ENCODE results near the gene COPS6.

The COPS6 gene

DNA sequence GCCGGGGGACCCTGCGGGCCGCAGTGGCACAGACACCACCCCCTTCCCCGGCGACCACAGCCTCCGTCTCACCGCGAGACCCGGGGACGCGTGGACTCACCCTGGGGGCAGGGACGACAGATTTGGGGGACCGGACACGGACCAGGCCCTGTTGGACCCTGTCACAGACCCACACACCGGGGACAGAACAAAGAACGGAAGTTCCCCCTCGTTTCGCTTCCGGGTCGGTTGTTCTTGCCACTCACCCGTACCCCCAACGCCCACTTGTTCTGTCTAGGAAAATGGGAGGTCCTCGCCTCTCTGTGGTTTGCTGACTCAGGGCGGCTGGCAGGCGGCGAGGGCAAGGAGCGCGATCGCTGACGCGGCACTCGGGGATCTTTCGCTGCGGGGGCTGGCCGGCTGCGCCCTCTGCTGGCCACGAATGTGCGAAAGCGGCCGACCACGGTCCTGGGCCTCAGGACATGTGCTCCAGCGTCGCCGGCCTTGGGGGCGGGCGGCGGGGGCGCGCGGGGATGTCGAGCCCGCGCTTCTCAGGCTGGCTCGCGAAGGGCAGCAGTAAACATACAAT, 7.2 kb upstream of the COPS6 start, which contains the start of gene ZNF3:
ZNF3 (minus strand) TSS at position 189 of the 568 bp plus-strand sequence. CDS start 4,366 bp downstream, outside the sequence.
- Histone ChIP-seq H4K8ac (ENCODE audit: low read depth, low read length) (peak within 1 kb of the TSS; percentile 78), H4K5ac (ENCODE audit: low read length) (peak within 1 kb of the TSS; percentile 47), H3K4me1 (ENCODE audit: control insufficient read depth, low read depth, low read length) (peaks cover 3% of the 10 kb centered on the region), H3K4me2 (ENCODE audit: low read length) (peak within 1 kb of the TSS; percentile 86), H3K18ac (ENCODE audit: low read length) (peak within 1 kb of the TSS; percentile 93), H3K23ac (ENCODE audit: low read length) (peak within 1 kb of the TSS; percentile 89), H3K79me2 (ENCODE audit: control insufficient read depth, insufficient read depth, low read length) (peaks cover 39% of the 10 kb centered on the region), H2BK15ac (replicated peaks; ENCODE audit: low read depth) (no peak within 1 kb of the TSS), H2BK5ac (ENCODE audit: low read length) (peak within 1 kb of the TSS; percentile 67), H3K4ac (ENCODE audit: low read depth, low read length) (peak within 1 kb of the TSS; percentile 98), H3K79me1 (ENCODE audit: low read length) (peaks cover 10% of the 10 kb centered on the region), H2AK5ac (ENCODE audit: low read length) (peak within 1 kb of the TSS; percentile 65), H3K27me3 (ENCODE audit: insufficient read depth, low read length, poor library complexity) (no peaks in the 10 kb centered on the region), H3K56ac (ENCODE audit: low read length) (peak within 1 kb of the TSS; percentile 96), H3K4me3 (ENCODE audit: low read length) (peak within 1 kb of the TSS; percentile 100), H3K36me3 (ENCODE audit: control insufficient read depth, insufficient read depth, low read length) (peaks cover 7% of the 10 kb centered on the region), H2BK120ac (ENCODE audit: low read depth, low read length) (no peak within 1 kb of the TSS), H3K9ac (ENCODE audit: low read length) (peak within 1 kb of the TSS; percentile 98), H3K27ac (ENCODE audit: low read depth, low read length) (peak within 1 kb of the TSS; percentile 49)
- peak; percentile 100 for DNase-seq
- WGBS (ENCODE audit: extremely low coverage, insufficient coverage, low lambda C conversion rate): no CpG with 5 or more reads among the region's 55 CpGs

DNA sequence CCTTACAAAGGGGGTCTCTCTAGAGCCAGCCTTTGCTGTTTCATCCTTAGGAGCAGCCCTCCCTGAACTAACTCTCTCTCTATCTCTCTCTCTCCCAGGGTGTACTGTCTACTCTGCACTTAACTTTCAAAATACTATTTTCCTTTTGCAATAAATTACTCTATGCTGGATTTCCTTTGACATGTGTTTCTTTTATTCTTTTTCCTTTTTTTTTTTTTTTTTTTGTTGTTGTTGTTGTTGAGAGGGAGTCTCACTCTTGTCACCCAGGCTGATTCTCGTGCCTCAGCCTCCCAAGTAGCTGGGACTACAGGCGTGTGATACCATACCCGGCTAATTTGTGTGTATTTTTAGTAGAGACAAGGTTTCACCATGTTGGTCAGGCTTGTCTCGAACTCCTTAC, 5.8 kb upstream of the COPS6 start:
- H2AK5ac ChIP-seq (ENCODE audit: low read length): no peak overlapping the region
- H3K56ac ChIP-seq (ENCODE audit: low read length): no peak overlapping the region
- peaks cover 5% of the 10 kb centered on the region for H3K36me3 ChIP-seq (ENCODE audit: control insufficient read depth, insufficient read depth, low read length)
- peaks cover 8% of the 10 kb centered on the region for H3K79me1 ChIP-seq (ENCODE audit: low read length)
- DNase-seq: no peak
- H3K18ac ChIP-seq (ENCODE audit: low read length): no peak overlapping the region
- H3K27me3 ChIP-seq (ENCODE audit: insufficient read depth, low read length, poor library complexity): no peaks in the 10 kb centered on the region
- H3K4me2 ChIP-seq (ENCODE audit: low read length): no peak overlapping the region
- H2BK120ac ChIP-seq (ENCODE audit: low read depth, low read length): no peak overlapping the region
- H2BK15ac ChIP-seq (replicated peaks; ENCODE audit: low read depth): no peak overlapping the region
- no peak overlapping the region for H3K4me3 ChIP-seq (ENCODE audit: low read length)
- peaks cover 3% of the 10 kb centered on the region for H3K4me1 ChIP-seq (ENCODE audit: control insufficient read depth, low read depth, low read length)
- WGBS (ENCODE audit: extremely low coverage, insufficient coverage, low lambda C conversion rate): no CpG with 5 or more reads among the region's 4 CpGs
- no peak overlapping the region for H3K4ac ChIP-seq (ENCODE audit: low read depth, low read length)
- H3K9ac ChIP-seq (ENCODE audit: low read length): no peak overlapping the region
- H3K27ac ChIP-seq (ENCODE audit: low read depth, low read length): no peak overlapping the region
- H4K8ac ChIP-seq (ENCODE audit: low read depth, low read length): no peak overlapping the region
- peaks cover 32% of the 10 kb centered on the region for H3K79me2 ChIP-seq (ENCODE audit: control insufficient read depth, insufficient read depth, low read length)
- H2BK5ac ChIP-seq (ENCODE audit: low read length): no peak overlapping the region
- no peak overlapping the region for H3K23ac ChIP-seq (ENCODE audit: low read length)
- H4K5ac ChIP-seq (ENCODE audit: low read length): no peak overlapping the region

DNA sequence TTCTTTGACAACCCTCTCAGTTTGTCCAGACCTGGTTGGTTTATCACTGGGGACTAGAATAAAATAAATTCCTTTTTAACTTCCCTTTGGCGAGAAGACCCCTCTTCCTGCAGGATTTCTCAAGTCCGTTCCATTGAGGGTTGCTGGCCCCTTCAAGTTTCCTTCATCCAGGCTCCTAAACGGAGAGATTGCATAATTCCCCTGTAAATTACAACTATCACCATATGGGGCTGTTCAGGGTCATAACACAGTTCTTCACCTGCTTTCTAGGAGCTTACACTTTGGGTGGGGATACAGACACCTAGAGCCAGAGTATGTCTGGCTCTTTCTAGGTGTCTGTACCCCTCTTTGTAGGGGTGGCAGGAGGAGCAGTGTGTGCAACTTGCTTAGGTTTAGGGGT, 3.3 kb upstream of the COPS6 start:
- no peak for DNase-seq
- no peak overlapping the region for H4K8ac ChIP-seq (ENCODE audit: low read depth, low read length)
- peaks cover 4% of the 10 kb centered on the region for H3K79me1 ChIP-seq (ENCODE audit: low read length)
- no peaks in the 10 kb centered on the region for H3K36me3 ChIP-seq (ENCODE audit: control insufficient read depth, insufficient read depth, low read length)
- peaks cover 12% of the 10 kb centered on the region for H3K79me2 ChIP-seq (ENCODE audit: control insufficient read depth, insufficient read depth, low read length)
- no peak overlapping the region for H3K4me2 ChIP-seq (ENCODE audit: low read length)
- no peak overlapping the region for H3K4me3 ChIP-seq (ENCODE audit: low read length)
- no CpG with 5 or more reads among the region's 3 CpGs for WGBS (ENCODE audit: extremely low coverage, insufficient coverage, low lambda C conversion rate)
- no peak overlapping the region for H3K56ac ChIP-seq (ENCODE audit: low read length)
- no peaks in the 10 kb centered on the region for H3K4me1 ChIP-seq (ENCODE audit: control insufficient read depth, low read depth, low read length)
- H4K5ac ChIP-seq (ENCODE audit: low read length): no peak overlapping the region
- no peak overlapping the region for H3K4ac ChIP-seq (ENCODE audit: low read depth, low read length)
- no peak overlapping the region for H2BK120ac ChIP-seq (ENCODE audit: low read depth, low read length)
- no peak overlapping the region for H3K9ac ChIP-seq (ENCODE audit: low read length)
- no peak overlapping the region for H3K27ac ChIP-seq (ENCODE audit: low read depth, low read length)
- H3K18ac ChIP-seq (ENCODE audit: low read length): no peak overlapping the region
- H2AK5ac ChIP-seq (ENCODE audit: low read length): no peak overlapping the region
- H2BK5ac ChIP-seq (ENCODE audit: low read length): no peak overlapping the region
- no peak overlapping the region for H3K23ac ChIP-seq (ENCODE audit: low read length)
- no peak overlapping the region for H2BK15ac ChIP-seq (replicated peaks; ENCODE audit: low read depth)
- H3K27me3 ChIP-seq (ENCODE audit: insufficient read depth, low read length, poor library complexity): no peaks in the 10 kb centered on the region

DNA sequence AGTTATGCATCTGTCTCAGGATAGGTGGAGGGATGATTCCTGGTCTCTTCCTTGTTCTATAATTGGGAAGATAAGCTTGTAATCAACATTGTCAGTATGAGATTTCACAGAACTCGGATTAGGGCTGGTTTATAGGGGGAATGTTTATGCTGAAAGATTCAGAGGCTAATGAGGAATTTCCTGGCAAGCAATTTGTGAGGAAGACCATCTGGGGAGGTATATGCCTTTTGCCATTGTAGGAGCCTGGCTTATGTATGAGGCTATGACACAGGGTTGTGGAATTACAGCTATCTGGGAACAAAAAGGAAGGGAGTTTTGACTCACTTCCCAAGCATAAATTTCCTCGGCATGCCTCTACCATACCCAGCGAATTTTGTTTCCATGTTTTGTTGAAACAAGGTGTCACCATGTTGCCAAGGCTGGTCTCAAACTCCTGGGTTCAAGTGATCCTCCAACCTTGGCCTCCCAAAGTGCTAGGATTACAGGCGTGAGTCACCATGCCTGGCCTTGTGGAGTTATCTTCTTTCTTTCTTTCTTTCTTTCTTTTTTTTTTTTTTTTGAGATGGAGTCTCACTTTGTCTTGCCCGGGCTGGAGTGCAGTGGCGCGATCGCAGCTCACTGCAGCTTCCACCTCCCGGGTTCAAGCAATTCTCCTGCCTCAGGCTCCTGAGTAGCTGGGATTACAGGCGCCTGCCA, 1.6 kb upstream of the COPS6 start:
- H3K4me1 ChIP-seq (ENCODE audit: control insufficient read depth, low read depth, low read length): no peaks in the 10 kb centered on the region
- no peak overlapping the region for H3K4me2 ChIP-seq (ENCODE audit: low read length)
- no peak overlapping the region for H2BK120ac ChIP-seq (ENCODE audit: low read depth, low read length)
- peak; percentile 94 for DNase-seq
- no peaks in the 10 kb centered on the region for H3K27me3 ChIP-seq (ENCODE audit: insufficient read depth, low read length, poor library complexity)
- H3K79me2 ChIP-seq (ENCODE audit: control insufficient read depth, insufficient read depth, low read length): peaks cover 2% of the 10 kb centered on the region
- no peak overlapping the region for H3K4me3 ChIP-seq (ENCODE audit: low read length)
- H3K56ac ChIP-seq (ENCODE audit: low read length): peak overlapping the region; percentile 25
- no peak overlapping the region for H2AK5ac ChIP-seq (ENCODE audit: low read length)
- H3K9ac ChIP-seq (ENCODE audit: low read length): no peak overlapping the region
- H3K18ac ChIP-seq (ENCODE audit: low read length): no peak overlapping the region
- H3K36me3 ChIP-seq (ENCODE audit: control insufficient read depth, insufficient read depth, low read length): no peaks in the 10 kb centered on the region
- no peak overlapping the region for H2BK5ac ChIP-seq (ENCODE audit: low read length)
- H3K27ac ChIP-seq (ENCODE audit: low read depth, low read length): peak overlapping the region; percentile 29
- no peak overlapping the region for H3K23ac ChIP-seq (ENCODE audit: low read length)
- H4K8ac ChIP-seq (ENCODE audit: low read depth, low read length): no peak overlapping the region
- no peak overlapping the region for H4K5ac ChIP-seq (ENCODE audit: low read length)
- H3K79me1 ChIP-seq (ENCODE audit: low read length): peaks cover 4% of the 10 kb centered on the region
- H3K4ac ChIP-seq (ENCODE audit: low read depth, low read length): no peak overlapping the region
- WGBS (ENCODE audit: extremely low coverage, insufficient coverage, low lambda C conversion rate): no CpG with 5 or more reads among the region's 10 CpGs
- H2BK15ac ChIP-seq (replicated peaks; ENCODE audit: low read depth): no peak overlapping the region

DNA sequence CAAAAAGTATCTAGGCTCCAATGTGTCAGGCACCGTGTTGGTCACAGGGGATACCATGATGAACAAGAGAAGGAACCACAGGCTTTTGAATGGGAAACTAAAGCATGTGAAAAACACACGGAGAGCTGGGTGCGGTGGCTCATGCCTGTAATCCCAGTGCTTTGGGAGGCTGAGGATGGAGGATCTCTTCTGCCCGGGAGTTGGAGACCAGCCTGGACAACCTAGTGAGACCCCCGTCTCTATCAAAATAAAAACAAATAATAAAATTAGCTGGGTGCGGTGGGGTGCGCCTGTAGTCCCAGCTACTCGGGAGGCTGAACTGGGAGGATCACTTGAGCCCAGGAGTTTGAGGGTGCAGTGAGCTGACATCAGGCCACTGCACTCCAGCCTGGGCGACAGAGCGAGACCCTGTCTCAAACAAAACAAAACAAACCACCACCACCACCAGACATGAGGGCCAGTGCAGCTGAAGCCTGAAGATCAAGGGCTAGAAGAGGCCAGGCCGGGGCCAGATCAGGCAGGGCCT, 611 bp upstream of the COPS6 start:
- Histone ChIP-seq H3K79me1 (ENCODE audit: low read length) (peaks cover 4% of the 10 kb centered on the region), H3K4ac (ENCODE audit: low read depth, low read length) (no peak overlapping the region), H2BK120ac (ENCODE audit: low read depth, low read length) (no peak overlapping the region), H3K36me3 (ENCODE audit: control insufficient read depth, insufficient read depth, low read length) (peaks cover 2% of the 10 kb centered on the region), H2AK5ac (ENCODE audit: low read length) (no peak overlapping the region), H4K5ac (ENCODE audit: low read length) (no peak overlapping the region), H2BK15ac (replicated peaks; ENCODE audit: low read depth) (no peak overlapping the region), H2BK5ac (ENCODE audit: low read length) (peak overlapping the region; percentile 69), H3K23ac (ENCODE audit: low read length) (no peak overlapping the region), H3K4me3 (ENCODE audit: low read length) (peak overlapping the region; percentile 23), H3K4me1 (ENCODE audit: control insufficient read depth, low read depth, low read length) (no peaks in the 10 kb centered on the region), H3K56ac (ENCODE audit: low read length) (peak overlapping the region; percentile 99), H3K18ac (ENCODE audit: low read length) (peak overlapping the region; percentile 75), H3K79me2 (ENCODE audit: control insufficient read depth, insufficient read depth, low read length) (peaks cover 2% of the 10 kb centered on the region), H3K4me2 (ENCODE audit: low read length) (peak overlapping the region; percentile 66), H3K27me3 (ENCODE audit: insufficient read depth, low read length, poor library complexity) (no peaks in the 10 kb centered on the region), H4K8ac (ENCODE audit: low read depth, low read length) (no peak overlapping the region), H3K27ac (ENCODE audit: low read depth, low read length) (peak overlapping the region; percentile 29), H3K9ac (ENCODE audit: low read length) (peak overlapping the region; percentile 96)
- no CpG with 5 or more reads among the region's 11 CpGs for WGBS (ENCODE audit: extremely low coverage, insufficient coverage, low lambda C conversion rate)
- DNase-seq: no peak
